CD4-positive, alpha-beta T cell treated with Interleukin-15 for 1 hour (primary cell): ENCODE measurements around the gene ROBO1.
"Not testable (repeated sequence)": the region's sequence is repeated elsewhere in the genome, so short reads cannot be mapped to it uniquely, and the experiment has no call there.

Source experiments
- DNase-seq: peaks from one replicate; pipeline ENCODE4 v3.0.0-alpha.2; 2020

Gene ROBO1

GRCh38 chr3:79366414-79366813, 401.4 kb downstream of the ROBO1 start:
- no peak for DNase-seq

- no peak for DNase-seq
Measured at GRCh38 chr3:79364784-79365183, 403.0 kb downstream of the ROBO1 start.

- no peak for DNase-seq
Measured at GRCh38 chr3:79362571-79363270, 405.1 kb downstream of the ROBO1 start.

- no peak for DNase-seq
Measured at GRCh38 chr3:79361748-79362378, 405.9 kb downstream of the ROBO1 start.

GRCh38 chr3:79358327-79358726, 409.5 kb downstream of the ROBO1 start:
- DNase-seq, result no peak

- no peak for DNase-seq
Measured at GRCh38 chr3:79354179-79354688, 413.6 kb downstream of the ROBO1 start.

GRCh38 chr3:79351699-79352098, 416.1 kb downstream of the ROBO1 start:
- DNase-seq, result no peak

- no peak for DNase-seq
Measured at GRCh38 chr3:79344876-79345871, 422.6 kb downstream of the ROBO1 start.

GRCh38 chr3:79341961-79342360, 425.8 kb downstream of the ROBO1 start:
- DNase-seq, result no peak

GRCh38 chr3:79339846-79340245, 428.0 kb downstream of the ROBO1 start:
- DNase-seq, result no peak

GRCh38 chr3:79337798-79338197, 430.0 kb downstream of the ROBO1 start:
- no peak for DNase-seq

GRCh38 chr3:79329154-79329553, 438.6 kb downstream of the ROBO1 start:
- no peak for DNase-seq

GRCh38 chr3:79326642-79327041, 441.2 kb downstream of the ROBO1 start:
- DNase-seq, result no peak

GRCh38 chr3:79325833-79326383, 441.9 kb downstream of the ROBO1 start:
- DNase-seq, result not testable (repeated sequence)

GRCh38 chr3:79317551-79318518, 450.0 kb downstream of the ROBO1 start:
- no peak for DNase-seq

- no peak for DNase-seq
Measured at GRCh38 chr3:79314962-79315361, 452.8 kb downstream of the ROBO1 start.

GRCh38 chr3:79314544-79314943, 453.3 kb downstream of the ROBO1 start:
- no peak for DNase-seq

GRCh38 chr3:79310016-79310415, 457.8 kb downstream of the ROBO1 start:
- no peak for DNase-seq

- DNase-seq, result no peak
Measured at GRCh38 chr3:79306934-79307570, 460.7 kb downstream of the ROBO1 start.

- DNase-seq, result not testable (repeated sequence)
Measured at GRCh38 chr3:79299949-79300635, 467.7 kb downstream of the ROBO1 start.
